SU-DHL-6 (cell line): ENCODE results near the gene C3.

ENCODE experiments used
- CTCF ChIP-seq: fragments of 200-600 bp; sonication (generic); IDR thresholded peaks from one replicate; pipeline ENCODE4 v1.5.1; 2017; ENCODE audit warnings: antibody characterized with exemption, mild to moderate bottlenecking, low read length, moderate library complexity; ENCODE audit not compliant: insufficient read depth, poor library complexity, severe bottlenecking
- EZH2phosphoT487 ChIP-seq: fragments of 200-600 bp; sonication (generic), shearing (Covaris generic); conservative IDR thresholded peaks from 2 replicates; pipeline ENCODE4 v1.6.1; 2018; ENCODE audit warnings: mild to moderate bottlenecking, antibody characterized with exemption, low read length, moderate library complexity, mixed read lengths

GRCh38 chr19:6754136-6754535 lies 33.7 kb upstream of the C3 start:
- TF ChIP-seq CTCF (no peak), EZH2phosphoT487 (no peak)
